Measurements from ENCODE around the gene UST.

DNA sequence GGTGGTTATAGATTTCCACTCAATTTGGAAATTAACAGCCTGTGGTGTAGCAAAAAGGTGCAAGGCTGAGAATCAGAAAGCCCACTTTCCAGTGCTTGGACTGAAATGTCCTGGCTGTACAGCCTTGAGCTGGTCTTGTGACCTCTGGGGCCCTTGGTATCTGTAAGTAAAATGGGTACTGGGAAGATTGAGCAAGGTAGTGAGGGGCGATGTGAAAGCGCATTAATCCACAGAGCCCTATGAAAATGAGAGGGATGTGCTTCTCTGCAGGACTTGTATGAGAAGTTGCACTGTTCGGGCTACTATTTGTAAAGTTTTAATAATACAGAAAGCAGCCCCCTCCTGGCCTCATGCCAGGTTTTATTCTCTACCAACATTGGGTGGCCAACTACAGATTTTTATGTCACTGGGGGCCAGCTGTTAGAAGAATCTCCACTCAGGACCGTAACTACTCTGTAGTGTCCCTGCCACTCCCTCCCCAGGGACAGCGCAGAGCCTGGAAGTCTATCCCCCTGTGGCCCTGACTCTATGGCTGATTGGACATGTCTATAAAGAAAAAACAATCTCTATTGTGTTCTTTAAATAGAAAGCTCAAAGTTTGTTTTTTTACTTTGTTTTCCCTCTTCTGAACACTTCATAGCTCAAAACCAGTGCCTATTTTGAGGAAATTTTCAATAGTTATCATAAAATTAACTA is 316.0 kb downstream of the UST start:
- TF ChIP-seq POLR2A (IDR thresholded peaks at IDR 0.05; ENCODE audit: low read depth, low read length) (no peak), TAF1 (IDR thresholded peaks at IDR 0.05; ENCODE audit: low read depth, low read length) (no peak), POLR2AphosphoS5 (IDR thresholded peaks at IDR 0.05; ENCODE audit: low read depth, low read length) (no peak), SPI1 (IDR thresholded peaks at IDR 0.05; ENCODE audit: low read depth, low read length) (no peak)

All from GM12891 (cell line).